Epithelial cell of prostate (primary cell): ENCODE data around the gene GSN.

Experiments
- DNase-seq: peaks from one replicate; pipeline ENCODE4 v3.0.0-alpha.2; 2011; ENCODE audit warnings: low read depth, low spot score
- H3K27ac ChIP-seq: fragments of 450-650 bp; 2 replicates; pipeline ENCODE4 v1.5.1; 2017; ENCODE audit warnings: mild to moderate bottlenecking

GSN gene

DNA sequence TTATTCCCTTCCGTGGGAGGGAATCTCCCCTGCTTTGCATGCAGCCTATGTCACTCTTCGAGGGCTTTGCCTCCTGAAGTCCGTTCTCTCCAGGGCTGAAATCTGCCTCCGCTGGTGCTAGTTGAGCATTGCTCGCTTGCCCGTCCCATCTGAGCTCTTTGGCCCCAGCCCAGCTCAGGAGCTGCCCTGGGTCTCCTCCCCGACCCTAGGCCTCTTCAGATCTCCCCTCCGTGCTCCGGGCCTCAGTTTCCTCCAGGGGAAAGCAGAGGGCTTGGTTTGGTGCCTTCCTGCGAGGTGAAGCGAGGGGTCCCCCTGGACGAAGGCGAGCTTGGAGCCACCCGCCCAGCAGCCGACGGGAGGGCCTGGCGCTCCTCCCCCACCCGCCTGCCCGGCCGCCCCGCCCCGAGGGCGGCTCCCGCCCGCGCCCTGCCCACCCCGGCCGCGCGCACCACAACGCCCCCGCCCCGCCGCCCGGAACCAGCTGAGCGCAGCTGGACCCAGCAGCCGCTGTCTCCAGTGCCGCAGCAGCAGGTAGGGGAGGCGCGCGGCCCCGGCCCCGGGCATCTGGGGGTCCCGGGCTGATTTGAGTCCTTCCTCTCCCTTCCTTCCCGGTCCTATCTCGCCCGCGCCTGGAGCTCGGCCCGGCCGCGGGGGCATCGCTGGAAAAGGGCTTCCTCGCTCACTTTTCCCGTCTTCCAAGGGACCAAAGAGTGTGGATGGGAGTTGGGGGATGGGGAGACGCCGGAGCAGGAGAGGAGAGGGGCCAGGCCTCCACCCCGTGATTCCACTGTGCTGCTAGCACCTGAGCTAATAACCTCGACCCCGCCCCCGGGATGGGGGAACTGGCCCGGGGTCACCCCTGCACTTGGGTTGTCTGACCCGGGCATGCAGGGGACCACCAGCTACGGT lies at the start of gene GSN:
TSS of gene GSN (plus strand) at position 474 of the 909 bp plus-strand sequence. CDS start 33,810 bp downstream, outside the sequence.
- no peak for DNase-seq
- peak within 1 kb of the TSS; percentile 68 for H3K27ac ChIP-seq

DNA sequence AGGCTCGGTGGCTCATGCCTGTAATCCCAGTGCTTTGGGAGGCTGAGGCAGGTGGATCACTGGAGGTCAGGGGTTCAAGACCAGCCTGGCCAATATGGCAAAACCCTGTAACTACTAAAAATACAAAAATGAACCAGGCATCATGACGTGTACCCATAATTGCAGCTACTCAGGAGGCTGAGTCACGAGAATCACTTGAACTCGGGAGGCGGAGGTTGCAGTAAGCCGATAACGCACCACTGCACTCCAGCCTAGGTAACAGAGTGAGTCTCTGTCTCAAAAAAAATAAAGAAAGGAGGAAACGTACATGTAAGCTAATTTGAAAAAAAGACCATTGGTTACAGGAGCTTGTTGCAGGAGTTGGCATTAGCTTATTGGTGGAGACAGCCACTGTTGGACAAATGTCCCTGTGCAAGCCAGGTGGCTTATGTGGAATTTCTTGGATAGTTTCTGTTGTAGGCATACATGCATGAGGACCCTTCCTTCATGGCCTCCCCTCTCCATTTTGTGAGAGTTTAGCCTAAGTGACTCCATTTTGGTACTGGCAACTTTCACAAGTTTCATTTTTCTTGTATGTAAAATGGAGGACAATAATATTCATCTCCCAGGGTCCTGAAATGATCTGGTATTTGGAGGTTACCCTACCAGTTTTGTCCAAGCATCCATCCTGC lies 49.5 kb upstream of the GSN start:
- DNase-seq: no peak
- no peak overlapping the region for H3K27ac ChIP-seq

DNA sequence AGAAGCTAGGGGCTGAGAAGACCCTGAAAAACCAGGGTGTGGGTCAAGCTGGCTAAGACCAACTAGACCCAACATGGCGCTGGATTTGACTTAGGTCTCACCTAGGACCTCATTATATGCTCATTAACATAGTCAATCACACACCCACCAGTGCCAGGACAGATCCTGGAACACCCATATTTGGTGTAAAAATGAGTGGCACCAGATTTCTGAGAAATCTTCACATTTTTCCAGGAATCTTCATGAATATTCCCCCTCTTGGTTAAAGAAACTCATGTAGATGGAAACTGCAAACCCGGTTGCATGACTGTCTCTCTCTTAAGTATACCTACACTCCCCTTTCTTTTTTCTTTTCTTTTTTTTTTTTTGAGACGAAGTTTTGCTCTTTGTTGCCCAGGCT lies 48.4 kb upstream of the GSN start:
- no peak overlapping the region for H3K27ac ChIP-seq
- DNase-seq: no peak

DNA sequence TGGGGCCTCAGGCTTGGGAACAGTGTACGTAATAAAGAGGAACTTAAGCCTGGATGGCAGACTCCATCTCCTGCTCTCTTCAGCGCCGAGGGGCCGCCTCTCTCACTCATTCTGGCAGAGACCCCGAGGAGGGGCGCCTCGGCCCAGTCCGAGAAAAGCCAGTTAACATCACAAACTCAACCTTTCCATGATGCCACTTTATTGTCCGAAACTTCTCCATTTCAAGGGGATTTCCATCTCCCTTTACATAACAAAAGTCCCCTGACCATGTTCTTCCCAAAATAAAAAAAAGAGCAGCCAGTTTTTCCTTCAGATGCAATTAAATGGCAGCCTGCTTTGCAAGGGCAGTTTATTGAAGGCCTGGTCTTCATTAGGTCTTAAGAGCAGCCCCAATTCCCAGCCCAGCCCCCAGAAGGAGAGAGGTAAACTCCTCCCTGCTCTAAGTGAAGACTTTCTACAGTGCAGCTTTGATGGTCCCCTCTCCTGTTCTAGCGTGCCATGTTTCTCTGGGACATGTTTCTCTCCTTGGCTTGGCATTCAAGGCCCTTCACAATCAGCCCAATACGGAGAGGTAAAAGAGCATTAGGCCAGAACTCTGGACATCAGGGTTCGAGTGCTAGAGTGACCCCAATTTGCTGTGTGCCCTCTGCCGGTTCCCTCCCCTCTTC lies 46.8 kb upstream of the GSN start:
- no peak overlapping the region for H3K27ac ChIP-seq
- no peak for DNase-seq

DNA sequence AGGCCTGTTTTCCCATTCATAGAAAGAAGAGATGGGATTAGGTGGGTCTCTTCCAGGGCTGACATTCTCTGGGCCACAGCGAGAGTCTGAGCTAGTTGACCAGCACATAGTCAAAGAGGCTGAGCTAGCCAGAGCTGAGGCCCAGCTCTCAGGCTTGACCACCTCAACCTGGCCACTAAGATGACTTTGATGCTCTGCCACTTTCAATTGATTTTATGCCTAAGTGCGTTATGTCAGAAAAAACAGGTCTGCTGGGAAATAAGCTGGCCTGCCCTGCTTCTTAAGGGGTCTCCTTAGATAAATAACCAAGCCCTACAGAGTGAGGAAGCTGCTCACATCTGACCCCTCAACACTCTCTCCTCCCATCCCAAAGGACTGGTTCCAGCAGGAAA lies 46.3 kb upstream of the GSN start:
- H3K27ac ChIP-seq: no peak overlapping the region
- no peak for DNase-seq

DNA sequence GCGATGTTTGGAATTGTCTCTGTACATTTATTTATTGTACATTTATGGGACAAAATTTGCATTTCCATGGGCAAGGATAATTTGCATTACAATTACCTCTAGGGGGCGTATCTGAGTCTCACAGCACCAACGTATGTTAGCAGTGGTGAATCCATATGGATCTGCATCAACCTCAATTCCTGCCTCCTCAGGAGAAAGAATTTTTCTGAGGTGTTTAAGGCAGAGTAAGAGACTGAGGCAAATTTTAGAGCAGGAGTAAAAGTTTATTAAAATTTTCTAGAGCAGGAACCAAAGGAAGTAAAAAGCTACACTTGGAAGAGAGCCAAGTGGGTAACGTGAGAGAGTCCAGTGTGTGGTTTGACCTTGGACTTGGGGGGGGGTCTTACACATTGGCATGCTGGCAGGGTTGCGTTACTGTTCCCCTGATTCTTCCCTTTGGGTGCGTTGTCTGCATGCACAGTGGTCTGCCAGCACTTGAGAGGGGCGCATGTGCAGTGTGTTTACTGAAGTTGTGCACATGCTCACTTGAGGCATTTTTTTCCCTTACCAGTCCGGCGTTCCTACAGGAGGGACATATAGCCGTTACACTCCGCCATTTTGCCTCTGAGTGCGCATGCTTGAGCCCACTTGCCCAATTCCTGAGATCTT lies 45.3 kb upstream of the GSN start:
- H3K27ac ChIP-seq: no peak overlapping the region
- no peak for DNase-seq

DNA sequence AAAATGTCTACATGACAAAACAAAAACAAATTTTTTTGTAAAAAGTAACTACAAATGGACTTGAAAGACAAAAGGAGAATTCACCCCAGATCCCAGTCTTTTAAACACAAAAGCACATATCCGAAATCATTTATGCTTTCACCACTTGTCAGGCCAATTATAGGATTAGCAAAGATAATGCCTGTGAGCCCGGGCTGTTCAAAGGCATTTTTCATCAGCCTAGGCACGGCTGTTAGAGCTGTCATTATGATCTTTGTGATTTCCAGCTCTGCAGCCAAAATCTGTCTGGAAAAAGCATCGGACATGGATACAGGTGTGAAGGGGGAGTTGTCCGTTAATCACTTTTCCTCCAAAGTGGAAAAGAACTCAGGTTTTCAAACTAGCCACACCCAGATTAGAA lies 42.7 kb upstream of the GSN start:
- no peak for DNase-seq
- H3K27ac ChIP-seq: no peak overlapping the region

DNA sequence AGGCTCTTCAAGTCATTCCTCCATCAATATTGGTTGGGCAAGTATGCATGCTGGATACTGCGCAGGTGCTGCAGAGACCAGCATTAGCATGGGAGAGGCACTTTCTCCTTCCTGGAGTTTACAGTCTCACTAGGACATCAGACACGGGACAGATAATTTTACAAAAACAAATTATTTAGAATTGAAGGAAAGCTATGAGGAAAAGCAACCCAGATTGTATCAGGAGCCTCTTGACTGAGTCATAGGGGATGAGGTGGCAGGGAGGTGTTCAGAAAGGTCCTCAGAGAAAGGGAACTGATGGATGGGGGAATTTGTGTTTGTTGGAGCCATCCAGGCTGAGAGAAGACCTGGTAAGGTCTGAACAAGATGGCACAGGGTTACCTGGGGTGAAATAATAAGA lies 41.8 kb upstream of the GSN start:
- DNase-seq: no peak
- H3K27ac ChIP-seq: no peak overlapping the region

DNA sequence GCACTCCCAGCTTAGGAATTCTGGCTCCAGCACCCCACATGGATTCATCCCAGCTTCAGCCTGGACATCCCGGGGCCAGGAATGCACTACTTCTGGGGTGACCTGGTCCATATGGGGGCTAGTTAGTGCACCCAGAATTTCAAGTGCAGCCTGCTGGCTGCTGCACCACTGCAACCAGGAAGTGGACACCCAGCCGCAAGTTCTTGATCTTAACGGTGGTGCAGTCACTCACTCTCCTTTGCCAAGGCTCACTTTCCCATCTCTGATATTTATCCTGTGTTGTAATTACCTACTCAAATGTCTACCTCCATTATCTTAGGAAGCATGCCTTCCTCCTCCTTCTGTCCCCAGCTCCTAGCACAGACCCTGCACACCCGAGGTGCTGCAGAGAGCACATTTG lies 40.1 kb upstream of the GSN start:
- no peak overlapping the region for H3K27ac ChIP-seq

DNA sequence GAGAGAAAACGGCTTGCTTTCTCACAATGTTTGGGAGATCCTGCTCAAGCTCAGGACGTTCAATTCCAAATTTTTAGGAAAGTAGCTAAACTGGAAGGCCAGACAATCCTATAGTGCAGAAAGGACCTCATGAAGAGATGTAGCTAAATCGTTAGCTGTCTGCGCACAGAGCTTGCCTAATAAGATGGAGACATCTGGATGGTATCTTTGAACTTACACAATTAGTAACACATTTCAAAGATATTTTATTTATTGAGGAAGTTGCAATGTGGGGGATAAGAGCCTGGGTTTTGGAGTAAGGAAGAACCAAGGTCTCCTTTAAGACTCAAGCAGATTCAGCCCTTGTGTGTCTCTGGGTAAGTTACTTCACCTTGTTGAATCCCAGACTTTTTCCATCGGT lies 37.7 kb upstream of the GSN start:
- H3K27ac ChIP-seq: no peak overlapping the region
- DNase-seq: no peak

More for the DNA sequence above, 40.1 kb upstream of the GSN start:
- no peak for DNase-seq

DNA sequence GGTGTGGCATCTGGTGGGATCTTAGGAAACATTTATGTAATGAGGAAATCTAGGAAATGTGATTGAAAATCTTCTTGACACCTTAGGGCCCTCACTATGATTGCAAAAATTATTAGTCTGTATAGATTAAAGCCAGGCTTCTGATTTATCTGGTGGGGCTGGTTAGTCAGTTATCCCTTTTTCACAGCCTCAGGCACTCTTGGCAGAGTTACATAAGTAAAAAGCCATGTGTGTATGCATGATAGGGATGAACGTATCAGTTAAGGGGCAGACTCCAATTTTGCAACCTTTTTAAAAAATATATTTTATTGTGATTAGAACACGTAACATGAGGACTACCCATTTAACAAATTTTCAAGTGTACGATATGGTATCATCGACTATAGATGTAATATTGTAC lies 35.7 kb upstream of the GSN start:
- no peak overlapping the region for H3K27ac ChIP-seq
- no peak for DNase-seq

DNA sequence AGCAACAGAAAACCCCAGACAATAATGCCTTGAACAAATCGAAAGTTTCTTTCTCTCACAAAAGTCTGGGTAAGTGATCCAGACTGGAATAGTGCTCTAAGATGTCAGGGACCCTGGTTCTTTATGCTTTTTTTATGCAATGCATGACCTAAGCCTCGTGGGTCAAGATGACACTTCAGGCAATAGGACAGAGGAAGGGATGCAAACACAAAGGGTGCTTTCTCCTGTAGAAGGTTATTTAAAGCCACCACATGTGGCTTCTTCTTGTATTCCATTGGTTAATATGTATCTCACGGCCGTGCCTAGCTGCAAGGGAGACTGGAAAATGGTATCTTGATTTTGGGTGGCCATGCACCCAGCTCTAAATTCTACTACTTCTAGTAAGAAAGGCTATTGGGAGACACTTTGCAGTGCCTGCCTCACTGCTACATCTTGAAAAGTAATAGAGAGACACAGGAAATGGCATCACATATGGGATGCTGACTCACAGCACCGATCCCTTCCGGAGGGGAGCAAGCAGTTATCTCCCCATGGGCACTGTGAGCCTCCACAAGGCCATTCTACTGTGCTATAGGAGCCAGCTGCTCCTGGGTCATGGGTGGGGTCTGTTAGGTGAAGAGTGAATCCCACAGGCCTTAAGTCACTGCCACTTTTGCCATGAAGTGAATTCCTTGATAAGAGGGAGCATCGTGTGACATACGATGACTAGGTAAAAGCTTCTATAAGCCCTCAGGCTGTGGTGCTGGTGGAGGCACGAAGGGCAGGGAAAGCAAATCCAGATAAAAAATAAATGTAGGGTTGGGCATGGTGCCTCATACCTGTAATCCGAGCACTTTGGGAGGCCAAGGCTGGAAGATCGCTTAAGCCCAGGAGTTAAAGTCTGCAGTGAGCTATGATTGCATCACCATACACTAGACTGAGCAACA lies 33.8 kb upstream of the GSN start:
- peak overlapping the region; percentile 88 for H3K27ac ChIP-seq
- no peak for DNase-seq

DNA sequence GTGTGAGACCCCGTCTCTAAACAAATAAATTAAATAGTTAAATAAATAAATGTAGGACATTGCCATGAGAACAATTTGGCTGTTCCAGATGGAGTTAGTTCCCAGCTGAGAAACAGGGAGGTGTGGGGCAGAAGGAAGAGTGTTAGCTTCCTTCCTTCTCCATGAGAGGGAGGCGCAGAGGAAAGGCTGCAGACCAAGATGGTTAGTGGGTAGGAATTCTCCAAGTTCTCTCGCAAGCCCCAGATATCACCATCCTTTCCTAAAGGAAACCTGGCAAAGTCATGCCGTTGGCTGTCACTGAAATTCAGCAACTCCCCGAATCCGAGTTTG lies 33.2 kb upstream of the GSN start:
- no peak for DNase-seq
- H3K27ac ChIP-seq: peak overlapping the region; percentile 88

DNA sequence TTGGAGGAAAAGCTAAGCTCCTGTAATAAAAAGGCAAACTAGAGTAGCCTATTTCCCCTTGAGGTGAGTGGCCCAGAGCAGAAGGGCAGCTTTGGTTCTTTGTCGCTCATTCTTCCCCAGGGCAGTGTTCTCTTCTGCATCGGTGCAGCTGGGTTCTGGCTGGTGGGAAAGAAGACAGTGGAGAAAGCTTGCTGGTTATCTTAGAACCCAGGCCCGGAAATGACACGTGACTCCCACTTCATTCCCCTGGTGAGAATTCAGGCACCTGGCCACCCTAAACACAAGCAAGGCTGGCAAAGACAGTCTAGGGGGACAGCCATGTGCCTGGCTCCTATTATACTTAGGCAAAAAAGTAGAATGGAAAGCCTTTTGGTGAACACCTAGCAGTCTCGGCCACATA lies 32.5 kb upstream of the GSN start:
- no peak for DNase-seq
- H3K27ac ChIP-seq: peak overlapping the region; percentile 88

DNA sequence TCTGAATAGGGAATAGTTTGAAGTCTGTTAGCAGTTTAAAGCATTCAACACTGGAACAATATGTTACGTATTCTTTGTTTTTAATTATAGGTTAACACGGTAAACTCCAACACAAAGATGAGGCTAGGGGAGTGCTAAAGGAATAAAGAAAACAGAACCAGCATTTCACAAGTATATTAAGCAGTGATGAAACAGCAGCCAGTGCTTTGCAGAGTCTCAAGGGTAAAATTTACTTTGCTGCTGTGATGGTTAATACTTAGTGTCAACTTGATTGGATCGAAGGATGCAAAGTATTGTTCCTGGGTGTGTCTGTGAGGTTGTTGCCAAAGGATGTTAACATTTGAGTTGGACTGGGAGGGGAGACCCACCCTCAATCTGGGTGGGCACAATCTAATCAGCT lies 30.0 kb upstream of the GSN start:
- H3K27ac ChIP-seq: no peak overlapping the region
- DNase-seq: no peak

DNA sequence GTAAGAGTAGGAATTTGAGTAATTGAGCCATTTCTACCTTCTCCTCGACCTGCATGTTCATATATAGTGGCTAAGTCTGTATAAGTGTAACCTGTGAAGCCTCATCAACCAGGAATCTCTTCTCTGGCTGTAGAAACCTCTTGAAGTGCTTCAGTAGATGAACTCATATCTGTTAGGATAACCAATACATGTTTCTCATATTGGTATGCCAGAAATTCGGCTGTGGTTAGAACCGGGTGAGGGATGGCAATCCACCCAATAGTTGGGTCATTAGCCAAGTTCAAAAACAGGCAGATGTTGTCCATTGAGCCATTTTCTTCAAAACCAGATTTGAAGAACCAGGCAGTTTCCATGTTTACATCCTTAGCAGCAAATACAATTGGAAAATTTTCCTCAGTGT lies 28.9 kb upstream of the GSN start:
- H3K27ac ChIP-seq: no peak overlapping the region
- no peak for DNase-seq

DNA sequence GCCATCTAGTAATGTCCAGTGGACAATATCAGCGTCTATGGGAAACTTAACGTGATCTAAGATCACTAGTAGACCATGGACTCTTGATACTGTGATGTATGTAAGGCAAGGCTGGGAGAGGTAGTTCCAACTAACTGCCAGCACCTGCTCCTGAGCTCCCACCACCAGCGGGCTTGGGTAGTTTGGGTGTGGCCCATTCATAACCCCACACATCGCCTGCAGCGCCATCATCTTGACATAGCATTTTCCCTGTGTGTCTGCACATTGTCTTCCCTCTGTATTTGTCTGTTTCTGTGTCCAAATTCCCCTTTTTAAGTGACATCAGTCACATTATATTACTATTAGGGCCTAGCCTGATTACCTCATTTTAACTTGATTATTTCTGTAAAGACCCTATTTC lies 28.1 kb upstream of the GSN start:
- H3K27ac ChIP-seq: no peak overlapping the region
- no peak for DNase-seq

DNA sequence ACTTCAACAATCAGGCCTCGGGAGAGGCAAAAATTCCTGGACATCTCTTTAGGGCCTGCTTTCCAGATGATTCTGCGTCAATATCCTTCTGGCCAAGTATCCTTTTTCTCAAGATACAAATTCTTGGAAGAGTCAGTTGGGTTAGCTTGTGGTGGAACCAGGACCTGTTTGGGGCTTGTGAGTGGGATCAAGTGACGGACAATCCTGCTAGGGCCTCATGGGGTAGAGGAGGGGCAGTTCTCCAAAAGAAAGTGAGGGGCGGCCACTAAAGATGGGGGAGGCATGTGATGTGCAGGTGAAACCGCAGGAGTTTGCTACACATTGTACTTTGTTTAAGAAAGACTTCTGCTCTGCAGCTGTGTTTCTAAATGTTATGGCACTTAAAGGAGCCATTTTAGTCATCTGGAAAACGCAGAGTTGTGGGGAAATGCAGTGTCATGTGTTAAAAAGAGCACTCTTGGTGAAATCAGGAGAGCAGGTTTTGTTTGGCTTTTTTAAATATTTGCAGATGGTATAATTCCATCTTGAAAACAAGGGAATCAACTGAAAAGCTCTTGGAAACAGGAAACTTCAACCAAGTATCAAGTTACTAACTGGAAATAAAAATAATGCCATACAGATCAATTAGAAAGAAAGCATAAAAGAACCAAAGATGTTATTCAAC lies 27.4 kb upstream of the GSN start:
- no peak overlapping the region for H3K27ac ChIP-seq
- no peak for DNase-seq

DNA sequence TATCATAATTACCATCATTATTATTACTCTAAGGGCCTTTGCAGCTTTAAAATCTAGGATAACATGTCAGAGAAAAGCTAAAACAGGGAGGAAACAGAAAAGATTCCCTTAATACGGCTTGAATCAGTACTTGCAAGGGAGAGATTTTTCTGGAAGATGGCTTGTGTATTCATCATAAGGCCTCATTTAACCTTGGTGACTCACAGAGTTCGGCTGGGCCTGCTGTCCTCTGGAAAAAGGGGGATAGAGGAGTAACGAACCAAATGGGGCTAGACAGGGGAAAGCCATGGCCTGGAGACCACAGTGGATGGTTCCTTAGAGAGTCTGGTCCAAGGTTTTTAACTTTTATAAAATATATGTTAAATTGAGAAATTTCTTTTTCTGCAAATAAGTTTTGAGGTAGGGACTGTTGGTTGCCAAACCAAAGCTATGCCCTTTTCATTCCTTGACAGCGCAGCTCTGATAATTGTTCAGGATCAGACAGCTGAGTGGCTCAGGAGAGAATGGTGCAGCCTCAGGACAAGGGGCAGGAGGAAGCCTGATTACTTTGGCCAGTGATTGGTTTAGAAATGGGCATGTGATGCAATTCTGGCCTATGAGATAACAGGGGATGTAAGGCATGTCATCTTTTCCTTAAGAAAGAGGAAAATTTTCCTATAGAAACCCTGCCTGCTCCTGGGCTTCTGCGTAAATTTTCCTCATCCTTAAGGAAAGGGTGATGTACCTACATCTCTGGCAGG lies 25.6 kb upstream of the GSN start:
- H3K27ac ChIP-seq: no peak overlapping the region
- no peak for DNase-seq
